Suppressor macrophage (primary cell): ENCODE data around the gene HCFC1.

Experiments
- DNase-seq, 4 experiments: peaks; one replicate each; pipeline ENCODE4 v3.0.0-alpha.2; 2020 to 2022

Gene HCFC1

DNA sequence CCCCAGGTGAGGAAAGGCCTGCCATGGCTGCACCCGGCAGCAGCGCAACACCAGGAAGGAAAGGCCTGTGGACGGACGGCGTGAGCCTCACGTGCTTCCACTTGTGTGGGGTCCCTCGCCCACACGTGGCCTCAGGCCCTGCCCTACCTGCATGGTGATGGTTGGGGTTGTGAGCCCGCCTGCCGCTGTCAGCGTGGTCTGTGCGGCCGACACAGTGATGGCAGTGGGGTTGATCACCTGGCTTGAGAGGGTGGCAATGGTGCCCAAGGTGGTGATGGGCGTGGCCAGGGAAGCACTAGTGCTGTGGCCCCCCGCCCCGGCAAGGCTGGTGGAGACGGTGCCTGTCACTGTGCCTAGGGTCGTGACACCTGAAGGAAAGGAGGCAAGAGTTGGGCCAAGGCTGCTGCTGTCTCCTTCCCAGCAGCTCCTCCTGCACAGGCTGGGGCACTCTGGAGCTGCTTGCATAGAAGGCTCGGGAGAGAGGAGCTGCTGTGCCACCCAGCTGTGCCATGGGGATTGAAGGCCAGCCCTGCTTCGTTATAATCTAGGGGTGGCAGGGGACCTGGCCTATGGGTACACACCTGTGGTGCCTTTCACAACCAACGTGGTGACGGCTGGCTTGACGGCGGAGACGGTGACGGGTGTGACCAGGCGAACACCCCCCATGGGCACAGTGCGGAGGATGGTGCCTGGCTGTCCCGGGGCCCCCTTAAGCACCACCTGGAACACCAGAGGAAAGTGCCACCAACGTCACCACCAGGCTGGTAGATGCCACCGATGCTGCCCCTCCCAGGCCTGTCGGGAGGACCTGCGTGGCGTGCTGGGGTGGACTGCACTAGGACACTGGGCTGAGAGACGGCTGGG lies 15.3 kb downstream of the HCFC1 start:
- no peak for DNase-seq

- DNase-seq, result no peak
Measured at GRCh38 chrX:153955228-153955732, 16.3 kb downstream of the HCFC1 start.

DNA sequence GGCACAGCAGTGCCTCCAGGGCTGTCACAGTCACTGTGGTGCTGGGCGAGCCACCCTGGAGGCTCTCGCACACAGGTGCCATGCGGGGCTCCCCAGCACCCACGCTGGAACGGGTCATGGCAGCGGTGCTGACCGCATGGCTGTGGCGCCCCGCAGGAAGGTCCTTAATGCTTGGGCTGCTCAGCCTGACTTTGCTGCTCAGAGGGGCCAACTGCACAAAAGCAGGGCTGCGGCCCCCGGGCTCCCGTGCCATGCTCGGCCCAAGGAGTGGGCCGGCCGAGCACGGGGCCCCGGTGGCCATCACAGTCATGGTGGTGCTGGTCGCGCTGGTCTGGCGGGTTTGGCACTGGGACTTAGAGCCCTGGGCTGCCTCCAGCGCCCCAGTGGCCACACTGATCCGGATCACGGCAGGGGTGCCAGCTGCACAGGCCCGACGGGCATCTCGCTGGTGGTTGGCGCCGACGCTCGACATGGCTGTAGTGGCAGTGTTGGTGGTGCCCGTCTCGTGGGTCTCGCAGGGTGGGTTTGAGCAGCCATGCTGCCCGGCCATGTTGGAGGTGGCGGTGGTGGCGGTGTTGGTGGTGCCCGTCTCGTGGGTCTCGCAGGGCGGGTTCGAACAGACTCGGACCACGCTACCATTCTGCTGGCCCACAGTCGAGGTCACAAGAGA lies 16.9 kb downstream of the HCFC1 start:
- no peak for DNase-seq

- DNase-seq, result no peak
Measured at GRCh38 chrX:153953892-153954557, 17.6 kb downstream of the HCFC1 start.

GRCh38 chrX:153953342-153953830 lies 18.2 kb downstream of the HCFC1 start:
- peak; percentile 62 to 79 (median 72) for DNase-seq

- no peak for DNase-seq
Measured at GRCh38 chrX:153952373-153953026, 19.1 kb downstream of the HCFC1 start.

DNA sequence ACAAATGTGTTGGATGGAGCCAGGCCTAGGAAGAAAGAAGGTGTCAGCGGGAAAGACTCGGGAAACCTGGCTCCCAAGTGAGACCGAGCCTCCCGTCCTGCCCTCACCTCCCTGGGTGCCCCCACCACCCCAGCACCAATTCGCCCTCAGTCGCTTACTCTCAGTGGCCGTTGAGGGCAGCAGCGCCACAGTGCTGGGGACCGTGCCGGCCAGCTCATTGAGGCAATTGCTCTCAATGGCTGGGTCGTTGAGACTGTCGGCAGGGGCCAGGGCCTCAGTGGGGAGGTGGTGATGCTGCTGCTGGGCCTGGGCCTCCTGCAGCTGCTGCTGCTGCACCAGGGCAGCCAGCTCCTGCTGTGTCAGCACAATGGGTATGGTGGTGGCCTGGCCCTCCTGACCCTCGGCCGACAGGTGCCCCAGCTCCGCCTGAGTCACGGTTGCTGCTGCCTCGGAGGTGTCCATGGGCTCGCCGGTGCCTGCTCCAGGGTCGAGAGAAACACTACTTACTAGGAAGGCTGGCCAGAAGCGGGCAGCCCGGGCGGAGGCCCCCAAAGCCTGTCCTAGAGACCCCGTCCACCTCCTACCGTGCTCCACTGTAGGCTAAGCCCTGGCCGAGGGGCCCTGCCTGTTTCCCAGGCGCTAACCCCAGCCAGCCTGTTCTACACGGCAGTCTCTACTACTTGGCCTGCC lies 19.8 kb downstream of the HCFC1 start:
- DNase-seq, result no peak

DNA sequence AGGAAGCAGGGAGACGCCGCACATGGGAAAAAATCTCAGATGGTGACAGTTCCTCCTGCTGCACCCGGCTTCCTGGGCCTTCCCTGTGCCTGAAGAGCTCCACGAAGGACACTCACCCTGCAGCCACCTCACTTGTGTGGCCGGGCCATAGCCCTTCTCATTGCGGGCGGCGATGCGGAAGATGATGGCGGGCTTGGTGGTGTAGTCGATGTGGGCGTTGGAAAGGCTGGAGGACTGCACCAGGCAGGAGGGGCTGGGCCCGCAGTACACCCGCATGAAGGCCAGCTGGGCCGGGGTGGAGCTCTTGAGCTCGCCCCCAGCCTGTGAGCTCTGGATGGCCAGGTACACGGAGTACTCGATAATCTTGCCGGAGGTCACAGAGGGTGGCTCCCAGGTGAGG lies 21.5 kb downstream of the HCFC1 start:
- DNase-seq, result no peak

DNA sequence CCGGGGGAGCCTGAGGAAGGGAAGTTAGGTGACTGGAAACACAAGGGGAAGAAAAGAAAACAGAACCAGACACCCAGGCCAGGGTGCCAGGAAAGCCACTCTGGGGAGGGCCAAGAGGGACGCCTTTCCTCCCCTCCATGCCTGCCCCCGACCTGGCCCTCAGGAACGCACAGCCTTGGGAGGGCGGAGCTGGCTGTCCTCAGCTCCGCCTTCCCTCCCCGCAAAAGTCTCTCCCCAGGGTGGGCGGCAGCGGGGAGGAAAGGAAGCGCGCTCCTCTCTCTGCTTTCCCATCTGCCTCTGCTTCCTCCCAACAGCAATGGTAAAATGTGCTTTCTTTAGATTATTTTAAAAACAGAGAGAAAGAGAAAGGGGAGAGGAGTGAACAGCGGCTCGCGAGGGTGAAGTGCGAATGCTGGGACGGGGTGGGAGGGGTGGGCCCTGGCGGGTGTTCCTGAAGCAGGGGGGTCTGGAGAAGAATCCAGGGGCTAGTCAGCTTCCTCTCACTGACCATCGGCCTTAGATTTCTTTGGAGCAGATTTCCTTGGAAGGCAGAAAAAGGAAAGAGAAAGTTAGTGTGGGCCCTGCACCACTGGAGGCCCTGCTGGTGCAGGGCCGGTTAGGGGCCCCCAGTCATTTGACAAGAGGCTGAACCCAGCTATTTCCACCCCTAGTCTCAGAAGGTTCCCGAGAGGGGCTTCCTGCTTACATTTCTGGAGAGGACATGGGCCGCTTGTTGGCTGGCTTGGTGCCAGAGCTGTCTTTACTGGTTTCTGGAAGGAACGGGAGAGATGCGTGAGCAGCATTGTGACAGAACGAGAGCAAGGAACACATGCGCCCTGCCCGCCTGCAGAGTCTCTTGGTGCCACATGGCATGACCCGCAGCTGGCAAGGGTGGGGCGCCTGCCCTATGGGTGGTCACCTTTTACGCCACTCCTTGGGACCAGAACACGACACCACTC lies 22.5 kb downstream of the HCFC1 start:
- peak in 2 of 4 experiments; percentile 32 to 41 for DNase-seq

- DNase-seq, result no peak
Measured at GRCh38 chrX:153948002-153948466, 23.6 kb downstream of the HCFC1 start.

GRCh38 chrX:153947009-153947769 lies 24.4 kb downstream of the HCFC1 start:
- DNase-seq, result peak; percentile 78 to 87 (median 85)

DNA sequence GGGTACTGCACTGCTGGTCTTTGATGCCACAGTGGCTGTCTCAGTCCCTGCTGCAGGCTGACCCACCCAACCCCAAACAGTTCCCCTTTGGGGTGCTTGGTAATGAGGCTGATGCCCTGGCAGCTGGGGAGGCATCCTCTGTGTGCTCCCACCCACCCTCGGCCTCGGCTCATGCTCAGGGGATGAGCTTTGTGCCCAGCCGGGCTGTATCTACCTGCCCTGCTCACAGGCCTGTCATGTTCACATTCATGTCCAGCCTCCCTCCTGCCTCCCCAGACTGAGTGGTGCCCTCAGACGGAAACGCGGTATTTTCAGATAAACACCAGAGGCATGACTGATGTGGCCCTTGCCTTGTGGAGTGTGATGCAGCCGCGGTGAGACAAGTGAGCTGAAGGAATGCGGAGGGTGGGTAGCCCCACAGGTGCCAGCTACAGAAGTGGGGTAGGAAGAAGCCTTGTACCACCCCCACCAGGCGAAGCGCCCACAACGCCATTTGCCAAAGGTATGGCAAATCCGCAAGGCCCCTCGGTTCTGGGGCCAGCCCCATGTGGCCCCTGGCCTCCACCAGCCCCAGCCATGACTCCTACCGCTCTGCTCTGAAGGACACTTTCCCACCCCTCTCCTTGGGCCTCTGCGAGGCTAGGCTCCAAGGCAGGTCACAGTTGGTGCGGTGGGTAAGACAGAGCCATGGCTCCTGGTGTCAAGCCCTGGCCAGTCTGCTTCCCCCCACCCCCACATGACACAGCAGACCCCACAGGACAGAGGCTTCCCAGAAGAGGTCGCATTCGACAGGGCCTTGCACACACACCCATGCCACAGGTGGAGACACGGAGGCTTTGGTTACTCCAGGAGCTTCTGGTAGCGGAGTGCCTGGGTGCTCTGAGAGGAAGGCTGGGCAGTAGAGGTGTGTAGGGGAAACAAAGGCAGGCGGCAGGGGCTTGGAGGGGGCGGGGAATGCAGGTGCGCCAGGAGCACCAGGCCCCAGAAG lies 25.4 kb downstream of the HCFC1 start:
- no peak for DNase-seq

- DNase-seq, result peak in 1 of 4 experiments; percentile 26
Measured at GRCh38 chrX:153944800-153945150, 26.8 kb downstream of the HCFC1 start.

- peak; percentile 71 to 87 (median 78) for DNase-seq
Measured at GRCh38 chrX:153944140-153944799, 27.3 kb downstream of the HCFC1 start, which contains the start of gene RENBP. Gene RENBP, minus strand, starts transcription at chrX:153944643. Its CDS starts 33 bp downstream, at chrX:153944610.

DNA sequence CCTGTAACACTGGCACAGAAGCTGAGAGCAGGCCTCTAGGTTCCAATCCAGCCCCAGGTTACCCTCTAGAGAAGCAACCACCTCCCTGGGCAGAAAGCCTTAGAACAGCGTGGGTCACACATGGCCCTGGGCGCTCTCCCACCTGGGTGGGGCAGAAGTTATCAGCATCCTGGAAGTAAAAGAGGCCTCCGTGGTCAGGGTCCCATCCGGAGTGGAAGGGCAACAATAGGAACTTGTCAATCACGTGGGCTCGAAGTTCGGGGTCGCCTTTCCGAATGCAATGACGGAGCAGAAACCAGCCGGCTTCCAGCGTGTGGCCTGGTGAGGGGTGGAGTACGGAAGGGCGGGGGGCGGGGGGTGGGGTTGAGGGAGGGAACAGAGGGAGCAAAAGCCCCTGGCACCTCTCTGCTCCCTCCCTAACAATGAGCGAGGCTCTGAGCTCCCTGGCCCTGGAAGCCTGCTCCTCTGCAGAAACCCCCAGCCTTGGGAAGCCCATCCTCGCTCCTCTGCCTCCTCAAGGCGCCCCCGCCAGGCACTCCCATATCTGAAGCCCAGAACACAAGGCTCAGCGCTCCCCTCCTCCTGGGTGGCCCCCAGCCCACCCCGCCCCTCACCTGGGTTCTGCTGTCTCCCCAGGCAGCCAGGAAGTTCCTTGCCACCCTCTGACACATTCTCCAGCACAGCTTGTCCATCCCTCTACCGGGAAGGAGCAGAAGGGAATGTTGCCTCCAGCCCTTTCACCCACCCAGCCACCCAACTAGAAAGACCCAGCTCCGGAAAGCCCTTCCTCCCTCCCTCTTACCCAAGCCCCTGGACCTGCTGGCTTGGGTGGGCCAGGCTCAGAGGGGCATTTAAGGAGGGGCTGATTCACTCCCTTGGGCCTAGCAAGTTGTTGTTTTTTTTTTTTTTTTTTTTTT lies 30.0 kb downstream of the HCFC1 start:
- DNase-seq, result no peak

DNA sequence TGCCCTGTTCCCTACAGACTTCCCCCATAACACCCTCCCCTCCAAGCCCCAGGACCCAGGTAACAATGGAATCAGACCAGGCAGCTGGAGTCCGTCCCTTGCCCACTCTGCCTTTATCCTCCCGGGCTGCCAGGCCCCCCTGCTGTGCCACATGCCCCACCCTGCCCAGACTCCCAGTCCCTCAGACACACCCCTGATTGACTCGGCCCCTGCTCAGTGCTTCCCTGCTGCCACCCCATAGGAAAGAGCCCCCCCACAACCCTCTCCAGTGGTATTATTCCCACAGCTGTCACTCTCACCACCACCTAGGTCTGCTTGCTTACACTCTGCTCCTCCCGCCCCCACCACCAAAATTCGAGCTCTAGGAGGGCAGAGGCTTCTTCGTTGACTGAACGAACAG lies 32.0 kb downstream of the HCFC1 start:
- no peak for DNase-seq
